NCI-H2029 (cell line): ENCODE results near the gene POU6F1.
"Not testable (repeated sequence)": the region's sequence is repeated elsewhere in the genome, so short reads cannot be mapped to it uniquely, and the experiment has no call there.

Source experiments
- DNase-seq: peaks from one replicate; lab custom pipeline; 2025; lab: John Stamatoyannopoulos, UW

POU6F1 gene

DNA sequence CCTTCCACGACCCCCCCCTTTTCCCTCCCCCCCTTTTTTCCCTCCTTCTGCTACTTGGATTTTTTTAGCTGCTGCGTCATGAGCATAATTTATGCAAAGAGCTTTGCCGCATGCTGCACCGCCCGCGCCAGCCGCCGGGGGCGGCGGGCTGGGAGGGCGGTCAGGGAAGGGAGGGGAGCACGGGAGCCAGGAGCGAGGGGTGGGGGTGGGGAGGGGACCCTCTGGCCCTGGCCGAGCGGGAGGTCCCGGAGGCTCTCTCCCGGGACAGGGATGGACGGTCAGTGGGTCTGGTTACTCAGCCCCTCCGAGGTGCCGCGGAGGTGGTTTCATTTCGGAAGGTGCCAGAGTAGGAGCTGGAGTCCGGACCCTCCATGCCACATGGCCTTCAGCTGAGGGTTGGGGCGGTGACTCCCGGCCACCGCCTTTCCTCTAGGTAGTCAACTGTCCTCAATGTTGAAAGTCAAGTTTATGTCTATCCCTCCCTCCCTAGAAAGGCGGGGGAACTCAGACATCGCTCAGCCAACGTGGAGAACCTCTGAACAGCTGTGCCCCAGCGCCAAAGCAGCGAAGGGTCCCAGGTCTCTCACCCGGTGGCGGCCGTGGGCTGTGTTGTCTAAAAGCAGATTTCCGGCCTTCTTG, at the start of gene POU6F1:
POU6F1 (minus strand) TSS at position 95 of the 639 bp plus-strand sequence. CDS start 11,226 bp downstream, outside the sequence.
- peak; percentile 55 for DNase-seq

GRCh38 chr12:51265024-51265423, 47.2 kb upstream of the POU6F1 start:
- no peak for DNase-seq

GRCh38 chr12:51264297-51264696, 46.4 kb upstream of the POU6F1 start:
- DNase-seq, result no peak

DNA sequence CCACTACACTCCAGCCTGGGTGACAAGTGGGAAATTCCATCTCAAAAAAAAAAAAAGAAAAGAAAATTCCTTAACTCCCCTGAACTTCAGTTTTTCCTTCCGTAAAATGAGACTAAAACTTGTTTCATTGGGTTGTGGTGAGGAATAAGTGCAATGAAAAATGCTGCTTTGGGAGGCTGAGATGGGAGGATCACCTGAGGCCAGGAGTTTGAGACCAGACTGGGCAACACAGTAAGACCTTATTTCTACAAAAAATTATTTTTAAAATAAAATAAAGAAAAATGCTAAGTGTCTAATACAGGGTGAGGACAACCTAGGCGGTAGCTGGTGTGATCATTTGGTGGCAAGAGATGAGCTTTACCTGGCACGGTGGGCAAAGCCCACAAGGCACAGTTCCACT, 45.5 kb upstream of the POU6F1 start:
- DNase-seq, result no peak

DNA sequence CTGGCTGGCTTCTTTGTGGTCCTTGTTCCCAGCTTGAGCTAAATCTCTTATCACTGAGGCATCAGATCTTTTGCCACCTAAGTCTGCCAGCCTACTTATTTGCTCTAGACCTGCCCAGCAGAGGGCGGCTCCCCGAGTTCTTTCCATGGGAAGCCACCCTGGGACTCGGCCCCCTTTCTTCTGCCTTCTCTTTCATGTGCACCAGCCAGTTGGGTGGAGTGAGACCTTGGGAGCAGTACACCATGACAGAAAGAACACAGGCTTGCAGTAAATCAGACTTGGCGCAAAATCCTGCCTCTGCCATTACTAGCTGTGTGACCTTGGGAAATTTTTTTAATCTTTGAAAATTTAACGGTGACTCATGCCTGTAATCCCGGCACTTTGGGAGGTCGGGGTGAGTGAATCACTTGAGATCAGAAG, 44.9 kb upstream of the POU6F1 start:
- DNase-seq, result no peak

DNA sequence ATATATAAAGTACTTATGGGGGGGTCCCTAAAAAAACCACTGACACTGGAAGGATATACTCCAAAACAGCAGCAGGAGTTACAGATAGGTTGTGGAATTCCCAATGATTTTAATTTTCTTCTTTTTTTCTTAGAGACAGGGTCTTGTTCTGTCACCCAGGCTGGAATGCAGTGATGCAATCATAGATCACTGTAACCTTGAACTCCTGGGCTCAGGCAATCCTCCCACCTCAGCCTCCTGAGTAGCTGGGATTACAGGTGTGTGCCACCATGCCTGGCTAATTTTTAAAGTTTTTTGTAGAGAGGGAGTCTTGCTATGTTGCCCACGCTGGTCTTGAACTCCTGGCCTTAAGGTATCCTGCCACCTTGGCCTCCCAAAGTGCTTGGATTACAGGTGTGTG, 41.7 kb upstream of the POU6F1 start:
- not testable (repeated sequence) for DNase-seq

DNA sequence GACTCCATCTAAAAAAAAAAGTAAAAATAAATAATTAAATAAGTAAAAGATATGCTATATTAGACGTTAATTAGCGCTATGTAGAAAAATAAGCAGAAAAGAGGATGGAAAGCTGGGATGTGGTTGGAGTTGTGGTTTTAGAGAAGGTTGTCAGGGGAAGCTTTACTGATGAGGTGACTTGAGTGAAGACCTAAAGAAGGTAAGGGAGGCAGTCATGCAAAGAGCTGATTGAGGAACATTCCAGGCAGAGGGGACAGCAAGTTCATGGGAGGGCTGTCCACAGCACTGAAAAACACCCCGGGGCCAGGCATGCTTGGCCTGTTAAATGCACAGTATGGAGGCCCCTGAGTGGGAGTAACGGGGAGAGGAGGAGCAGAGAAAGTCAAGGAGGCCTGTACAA, 36.7 kb upstream of the POU6F1 start:
- DNase-seq, result no peak

- DNase-seq, result no peak
Measured at GRCh38 chr12:51253276-51253675, 35.4 kb upstream of the POU6F1 start.

- peak; percentile 36 for DNase-seq
Measured at GRCh38 chr12:51247523-51248206, 29.8 kb upstream of the POU6F1 start.

GRCh38 chr12:51246254-51246853, 28.5 kb upstream of the POU6F1 start:
- peak; percentile 47 for DNase-seq

DNA sequence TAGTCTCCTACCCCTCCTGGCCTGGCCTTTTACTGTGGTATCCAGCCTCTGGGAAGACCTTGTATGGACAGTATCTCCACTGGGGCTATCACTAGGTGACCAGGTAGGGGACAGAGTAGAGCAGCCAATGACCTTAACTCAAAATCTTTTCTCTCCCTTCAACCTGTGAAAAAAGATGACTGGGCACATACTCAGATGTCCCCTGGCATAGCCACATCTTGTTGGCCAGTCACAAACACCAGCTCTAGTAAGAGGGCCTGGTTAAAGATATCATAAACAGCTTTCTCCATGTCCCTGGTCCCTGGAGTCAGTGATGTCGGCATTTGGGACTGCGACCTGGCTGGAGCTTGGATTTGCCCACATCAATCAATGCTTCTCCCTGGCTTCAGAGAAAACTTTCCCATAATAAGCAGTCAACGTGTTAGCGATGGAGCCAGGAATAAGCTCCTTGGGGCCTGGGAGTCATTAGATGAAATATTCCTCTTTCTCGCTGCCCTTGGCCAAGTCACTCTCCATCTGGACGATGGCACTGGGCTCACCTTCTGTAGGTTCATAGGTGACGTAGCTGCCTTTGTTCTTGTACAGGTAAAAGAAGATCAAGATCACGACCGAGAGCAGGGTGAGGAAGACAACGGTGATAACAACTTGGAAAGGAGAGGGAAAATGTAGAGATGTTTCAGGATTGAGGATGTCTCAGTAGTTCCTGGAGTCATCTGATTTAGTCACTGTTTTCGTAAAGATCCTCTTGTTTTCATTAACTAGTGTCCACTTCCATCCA, 27.8 kb upstream of the POU6F1 start:
- no peak for DNase-seq

DNA sequence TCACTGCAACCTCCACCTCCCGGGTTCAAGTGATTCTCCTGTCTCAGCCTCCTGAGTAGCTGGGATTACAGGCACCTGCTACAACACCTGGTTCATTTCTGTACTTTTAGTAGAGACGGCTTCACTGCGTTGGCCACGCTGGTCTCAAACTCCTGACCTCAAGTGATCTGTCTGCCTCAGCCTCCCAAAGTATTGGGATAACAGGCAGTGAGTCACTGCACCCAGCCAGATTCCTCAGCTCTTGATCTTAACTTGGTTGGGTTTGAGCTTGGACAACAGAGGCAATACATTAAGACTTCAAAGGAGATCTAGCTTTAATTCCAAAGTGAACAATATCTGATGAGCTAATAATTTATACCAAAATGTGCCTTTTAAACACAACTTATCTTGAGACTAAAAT, 26.4 kb upstream of the POU6F1 start:
- DNase-seq, result no peak

DNA sequence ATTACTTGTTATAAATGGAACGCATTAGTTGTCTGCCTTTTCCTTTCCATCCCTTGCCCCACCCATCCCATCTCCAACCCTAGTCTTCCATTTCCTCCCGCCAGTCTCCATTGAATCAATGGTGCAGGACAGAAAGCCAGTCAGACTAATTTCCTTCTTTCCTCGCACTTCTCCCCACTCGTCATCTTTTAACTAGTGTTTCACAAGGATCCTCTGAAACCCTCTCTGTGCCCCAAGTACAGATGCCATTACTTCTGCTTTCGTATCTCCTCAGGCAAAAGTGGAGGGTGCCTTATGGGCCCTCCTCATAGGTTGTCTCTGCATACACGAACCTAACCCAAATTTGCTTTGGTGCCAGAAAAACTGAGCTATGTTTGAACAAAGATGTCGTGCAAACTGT, 25.0 kb upstream of the POU6F1 start:
- DNase-seq, result no peak

GRCh38 chr12:51242120-51242519, 24.3 kb upstream of the POU6F1 start:
- no peak for DNase-seq

DNA sequence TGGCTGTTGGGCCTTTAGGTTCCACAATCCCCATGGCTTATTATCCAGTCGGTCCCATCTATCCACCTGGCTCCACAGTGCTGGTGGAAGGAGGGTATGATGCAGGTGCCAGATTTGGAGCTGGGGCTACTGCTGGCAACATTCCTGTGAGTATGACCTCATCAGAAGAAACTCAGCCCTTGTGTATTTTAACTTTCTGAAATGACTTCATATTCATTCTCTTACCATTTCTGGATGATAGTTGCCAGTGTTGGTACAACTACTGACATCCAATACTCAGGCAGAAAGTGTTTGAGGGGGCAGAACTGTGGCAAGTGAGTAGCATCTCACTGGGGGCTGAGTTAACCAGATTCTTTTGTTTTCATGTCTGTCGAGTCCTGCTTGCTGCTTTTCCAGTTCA, 23.1 kb upstream of the POU6F1 start:
- no peak for DNase-seq

DNA sequence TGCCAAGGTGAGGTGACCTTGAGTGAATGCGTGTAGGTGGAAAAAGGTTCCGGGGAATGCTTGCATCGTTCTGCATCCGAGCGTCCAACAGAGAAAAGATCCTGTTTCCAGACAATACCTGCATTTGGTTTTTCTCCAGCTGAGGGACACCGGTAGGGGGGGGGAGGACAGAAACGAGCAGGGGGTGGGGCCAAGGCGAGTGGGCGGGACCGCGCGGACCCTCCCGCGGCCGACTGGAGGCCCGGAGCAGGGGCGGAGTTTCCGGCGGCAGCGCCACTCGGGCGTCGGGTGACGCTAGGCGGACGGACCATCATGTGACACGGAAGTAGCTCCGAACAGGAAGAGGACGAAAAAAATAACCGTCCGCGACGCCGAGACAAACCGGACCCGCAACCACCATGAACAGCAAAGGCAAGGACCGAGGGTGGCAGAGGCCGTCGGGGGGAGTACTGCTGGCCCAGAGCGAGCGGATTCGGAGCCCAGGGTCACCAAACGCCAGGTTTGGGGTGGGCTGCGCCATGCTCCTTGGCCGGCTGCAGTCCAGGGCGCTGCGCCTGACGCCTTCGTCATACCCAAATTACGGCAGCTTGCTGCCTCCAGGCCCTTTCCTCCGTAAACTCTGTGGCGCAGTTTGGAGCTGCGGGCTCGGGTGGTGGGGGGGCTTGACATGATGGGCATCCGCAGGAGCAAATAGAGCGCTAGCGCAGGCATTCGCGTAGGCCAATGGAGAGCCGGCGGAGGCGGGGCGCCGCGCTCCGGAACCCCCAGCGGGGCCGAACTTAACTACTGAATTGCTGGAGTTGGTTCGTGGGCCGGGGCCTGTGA, 20.9 kb upstream of the POU6F1 start, which contains the start of gene DAZAP2:
DAZAP2 (plus strand) TSS at position 317 of the 825 bp plus-strand sequence; CDS start at position 399, 82 bp downstream.
- DNase-seq, result peak; percentile 97

GRCh38 chr12:51238037-51238509, 20.2 kb upstream of the POU6F1 start:
- peak; percentile 62 for DNase-seq

DNA sequence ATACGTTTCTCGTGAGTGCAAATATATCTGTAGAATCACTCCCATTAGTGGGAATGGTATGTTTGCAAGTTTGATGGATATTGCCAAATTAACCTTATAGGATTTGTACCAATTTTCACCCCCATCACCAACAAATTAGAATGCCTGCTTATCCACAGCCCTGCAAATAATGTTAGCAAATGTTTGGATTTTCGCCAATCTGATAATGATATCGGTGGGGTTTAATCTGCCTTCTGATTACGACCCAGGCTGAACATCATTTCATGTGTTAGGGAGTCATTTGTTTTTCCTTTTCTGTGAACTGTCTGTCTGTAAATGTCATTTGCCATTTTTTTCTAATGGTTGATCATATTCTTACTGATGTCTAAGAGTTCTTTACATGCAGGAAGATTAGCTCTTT, 16.7 kb upstream of the POU6F1 start:
- DNase-seq, result no peak

DNA sequence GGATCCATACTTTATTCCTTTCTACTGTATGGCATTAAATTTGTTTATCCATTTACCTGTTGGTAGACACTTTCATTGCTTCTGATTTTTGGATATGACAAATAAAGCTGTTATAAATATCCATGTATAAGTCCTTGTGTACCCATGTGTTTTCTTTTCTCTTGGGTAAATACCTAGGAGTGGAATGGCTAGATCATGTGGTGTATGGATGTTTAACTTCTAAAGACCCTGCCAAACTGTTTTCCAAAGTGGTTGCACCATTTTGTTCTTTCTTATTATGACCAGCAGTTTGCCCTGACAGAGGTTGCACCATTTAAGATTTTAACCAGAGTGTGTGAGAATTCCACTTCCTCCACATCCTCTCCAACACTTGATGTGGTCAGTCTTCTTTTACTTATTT, 14.8 kb upstream of the POU6F1 start:
- no peak for DNase-seq

DNA sequence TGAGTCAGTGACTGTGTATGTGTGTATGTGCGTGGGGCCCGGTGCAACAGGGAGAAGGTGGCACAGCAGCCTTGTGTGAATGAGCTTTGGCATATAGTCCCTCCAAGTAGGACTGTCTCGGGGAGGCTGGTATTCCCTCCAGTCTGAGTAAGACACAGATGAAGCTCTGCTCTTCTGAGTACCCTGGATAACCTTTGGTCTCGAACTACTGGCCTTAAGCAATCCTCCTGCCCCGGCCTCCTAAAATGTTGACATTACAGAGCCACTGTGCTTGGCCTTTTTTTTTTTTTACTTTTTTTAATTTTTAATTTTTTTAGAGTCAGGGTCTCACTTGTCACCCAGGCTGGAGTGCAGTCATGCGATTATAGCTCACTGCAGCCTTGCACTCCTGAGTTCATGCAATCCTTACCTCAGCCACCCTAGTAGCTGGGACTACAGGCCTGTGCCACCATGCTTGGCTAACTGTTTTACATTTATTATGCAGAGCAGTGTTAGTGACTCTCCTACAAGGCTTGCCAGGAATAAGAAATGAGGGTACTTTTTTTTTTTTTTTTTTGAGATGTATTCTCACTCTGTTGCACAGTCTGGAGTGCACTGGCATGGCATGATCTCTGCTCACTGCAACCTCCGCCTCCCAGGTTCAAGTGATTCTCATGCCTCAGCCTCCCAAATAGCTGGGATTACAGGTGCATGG, 11.4 kb upstream of the POU6F1 start:
- DNase-seq, result no peak

DNA sequence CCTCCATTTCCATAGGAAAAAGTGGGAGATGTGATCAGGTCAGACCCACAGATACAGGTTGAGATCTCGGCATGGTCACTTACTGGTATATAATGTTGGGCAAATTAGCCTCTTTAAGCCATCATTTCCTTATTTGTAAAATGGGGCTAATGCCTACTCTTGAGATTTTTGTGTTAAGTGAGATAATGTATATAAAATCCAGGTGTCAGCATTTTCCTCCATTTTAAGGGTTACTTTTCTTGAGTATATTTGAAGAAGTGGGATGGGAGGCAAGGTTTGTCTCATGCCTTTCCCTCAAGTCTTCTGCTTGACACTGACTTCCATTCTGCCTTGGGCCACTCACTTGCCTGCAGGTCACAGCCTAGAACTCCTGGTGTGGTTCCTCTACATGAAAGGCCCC, 10.1 kb upstream of the POU6F1 start:
- no peak for DNase-seq
